Common myeloid progenitor, CD34-positive (primary cell): ENCODE measurements around the gene ARHGEF10L.

Experiments
- CTCF ChIA-PET: fragments of 350-600 bp; sonication (Branson Sonifier 250); formaldehyde crosslinking; loops from one replicate; lab custom pipeline; 2021; ENCODE audit warnings: antibody characterized with exemption; lab: Charles Lee
- POLR2A ChIA-PET: fragments of 350-600 bp; sonication (Branson Sonifier 250); formaldehyde crosslinking; loops from one replicate; lab custom pipeline; 2021; ENCODE audit warnings: antibody characterized with exemption; lab: Charles Lee
- DNase-seq, 3 donors: peaks; one replicate each; pipeline versions ENCODE4 v3.0.0 to v3.0.0-alpha.2; 2013
- H3K27ac ChIP-seq, 2 experiments: 1 replicate in 1 of 2; 2 replicates in 1 of 2; pipeline ENCODE4 v1.7.0; 2013; ENCODE audit warnings: inconsistent platforms in 2 of 2, low read length in 2 of 2, mild to moderate bottlenecking in 2 of 2, low read depth in 1 of 2, moderate library complexity in 1 of 2; ENCODE audit not compliant: severe bottlenecking in 2 of 2, insufficient read depth in 1 of 2, poor library complexity in 1 of 2
- H3K27me3 ChIP-seq, 5 experiments: replicated peaks in 2 of 5; 1 replicate in 3 of 5; 2 replicates in 2 of 5; pipeline versions ENCODE4 v1.6.1 to v1.7.0; 2013; ENCODE audit warnings: low read length in 4 of 5, mild to moderate bottlenecking in 2 of 5, moderate library complexity in 2 of 5, inconsistent platforms in 1 of 5; ENCODE audit not compliant: insufficient read depth in 5 of 5, control insufficient read depth in 4 of 5
- H3K36me3 ChIP-seq, 4 experiments: 1 replicate in 2 of 4; 2 replicates in 2 of 4; pipeline versions ENCODE4 v1.6.1 to v1.7.0; 2013; ENCODE audit warnings: low read length in 3 of 4, control low read depth in 1 of 4, mild to moderate bottlenecking in 1 of 4; ENCODE audit not compliant: control insufficient read depth in 4 of 4, insufficient read depth in 4 of 4
- H3K4me1 ChIP-seq, 4 experiments: 1 replicate in 3 of 4; 2 replicates in 1 of 4; pipeline versions ENCODE4 v1.6.1 to v1.7.1; 2013; ENCODE audit warnings: low read length in 3 of 4, mild to moderate bottlenecking in 3 of 4, control low read depth in 1 of 4, inconsistent platforms in 1 of 4, moderate library complexity in 1 of 4; ENCODE audit not compliant: control insufficient read depth in 4 of 4, insufficient read depth in 4 of 4; ENCODE audit errors: control extremely low read depth in 1 of 4
- H3K4me3 ChIP-seq, 7 experiments: 1 replicate in 4 of 7; 2 replicates in 3 of 7; pipeline versions ENCODE4 v1.5.1 to v1.7.0; 2013; ENCODE audit warnings: mild to moderate bottlenecking in 7 of 7, low read length in 6 of 7, moderate library complexity in 6 of 7, inconsistent platforms in 2 of 7, low read depth in 2 of 7, control low read depth in 1 of 7; ENCODE audit not compliant: insufficient read depth in 4 of 7, control insufficient read depth in 1 of 7; ENCODE audit errors: extremely low read depth in 1 of 7
- H3K9me3 ChIP-seq, 5 experiments: 1 replicate in 4 of 5; 2 replicates in 1 of 5; pipeline versions ENCODE4 v1.6.1 to v1.7.1; 2013; ENCODE audit warnings: low read length in 4 of 5, mild to moderate bottlenecking in 2 of 5, inconsistent platforms in 1 of 5, low read depth in 1 of 5, moderate library complexity in 1 of 5; ENCODE audit not compliant: control insufficient read depth in 4 of 5, insufficient read depth in 2 of 5; ENCODE audit errors: control extremely low read depth in 1 of 5
- WGBS: methylation state at CpG from one replicate; pipeline ENCODE4 v1.1.5; 2013; ENCODE audit not compliant: insufficient coverage; 5-methylcytosine and 5-hydroxymethylcytosine counted together

ARHGEF10L gene

DNA sequence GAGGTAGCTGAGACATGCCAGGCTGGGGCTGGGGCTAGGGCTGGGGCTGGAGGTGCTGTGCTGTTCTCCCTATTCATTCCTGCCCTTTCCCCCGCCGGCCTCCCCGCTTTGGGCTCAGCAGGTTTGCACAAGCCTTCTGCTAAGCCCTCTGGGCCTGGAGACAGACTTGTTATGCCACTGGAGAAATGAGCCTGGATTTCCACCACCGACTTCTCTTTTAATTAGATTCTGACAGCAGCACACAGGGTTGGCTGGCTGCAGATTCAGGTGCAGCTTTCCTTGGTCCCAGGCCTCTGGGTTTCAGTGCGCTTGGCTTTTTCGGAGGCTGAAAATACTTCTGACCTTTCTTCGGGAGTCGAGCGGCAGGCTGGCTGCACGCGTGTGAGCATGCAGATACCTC is 144.1 kb downstream of the ARHGEF10L start:
- WGBS = 90% methylated on average over 11 of the region's 11 CpGs

DNA sequence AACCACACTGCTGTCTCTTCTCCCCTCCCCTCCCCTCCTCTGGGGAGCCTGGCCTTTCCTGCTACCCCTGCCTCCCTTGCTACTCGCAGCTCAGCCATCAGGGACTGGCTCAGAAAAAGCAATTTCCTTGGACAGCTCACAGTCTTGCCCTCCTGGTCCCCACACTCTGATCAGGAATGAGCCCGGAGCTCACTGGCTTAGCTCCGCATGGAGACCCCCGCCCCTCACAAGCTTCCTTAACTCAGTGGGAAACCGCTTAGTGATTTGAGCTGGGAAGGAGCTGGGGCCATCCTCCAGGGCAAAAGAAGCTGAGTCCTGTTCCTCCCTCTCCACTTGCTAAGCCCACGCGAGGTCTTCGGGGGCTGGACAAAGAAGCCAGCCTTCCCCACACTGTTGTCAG is 145.3 kb downstream of the ARHGEF10L start:
- H3K27ac ChIP-seq = no peak overlapping the region
- 80% methylated on average over 7 of the region's 8 CpGs for WGBS
- CTCF ChIA-PET = interaction anchor here (0.6 to 1.4 kb wide), 2 partner anchors 17 to 36 kb away, joined by 3 read pairs; no protein-coding TSS in a partner anchor

More for the DNA sequence above, 144.1 kb downstream of the ARHGEF10L start:
- Histone ChIP-seq H3K27me3 (peaks cover 0 to 5% (median 2%) of the 10 kb centered on the region in 5 experiments), H3K27ac (no peak overlapping the region), H3K4me3 (no peak overlapping the region), H3K9me3 (no peaks in the 10 kb centered on the region), H3K4me1 (no peaks in the 10 kb centered on the region), H3K36me3 (no peaks in the 10 kb centered on the region)
- POLR2A ChIA-PET = no interaction called here
- CTCF ChIA-PET = no interaction called here
- no peak for DNase-seq

DNA sequence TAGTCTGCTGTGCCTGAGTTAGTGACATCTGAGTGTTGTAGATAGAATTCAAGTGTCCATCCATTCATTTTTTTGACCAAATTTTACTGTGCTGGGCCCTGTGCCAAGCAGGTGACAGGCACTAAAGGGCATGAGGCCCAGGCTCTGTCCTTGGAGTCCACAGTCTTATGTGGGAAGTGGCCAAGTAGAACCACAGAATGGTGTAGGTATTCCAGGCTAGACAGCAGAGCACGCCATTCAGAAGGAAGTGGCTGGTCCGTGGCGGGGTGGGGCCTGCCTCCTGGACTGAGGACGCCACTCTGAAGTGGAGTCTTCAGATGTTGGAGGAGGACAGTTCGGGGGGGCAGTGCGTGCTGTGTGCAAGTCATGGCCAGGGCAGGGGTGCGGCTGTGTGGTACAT is 146.8 kb downstream of the ARHGEF10L start:
- Histone ChIP-seq H3K27ac (no peak overlapping the region), H3K9me3 (no peaks in the 10 kb centered on the region), H3K27me3 (peaks cover 0 to 7% (median 0%) of the 10 kb centered on the region in 5 experiments), H3K4me1 (peaks cover 0 to 4% (median 1%) of the 10 kb centered on the region in 4 experiments), H3K36me3 (no peaks in the 10 kb centered on the region), H3K4me3 (no peak overlapping the region)
- ChIA-PET POLR2A (no interaction called here), CTCF (interaction anchor here (1.3 kb wide), 1 partner anchor 24 kb away, joined by 3 read pairs; no protein-coding TSS in a partner anchor)
- no peak for DNase-seq
- WGBS = 70% methylated on average over 6 of the region's 7 CpGs

More for the DNA sequence above, 145.3 kb downstream of the ARHGEF10L start:
- H3K36me3 ChIP-seq = no peaks in the 10 kb centered on the region
- H3K9me3 ChIP-seq = no peaks in the 10 kb centered on the region
- POLR2A ChIA-PET = no interaction called here
- peaks cover 0 to 5% (median 2%) of the 10 kb centered on the region in 5 experiments for H3K27me3 ChIP-seq
- H3K4me1 ChIP-seq = no peaks in the 10 kb centered on the region
- DNase-seq = no peak
- no peak overlapping the region for H3K4me3 ChIP-seq

DNA sequence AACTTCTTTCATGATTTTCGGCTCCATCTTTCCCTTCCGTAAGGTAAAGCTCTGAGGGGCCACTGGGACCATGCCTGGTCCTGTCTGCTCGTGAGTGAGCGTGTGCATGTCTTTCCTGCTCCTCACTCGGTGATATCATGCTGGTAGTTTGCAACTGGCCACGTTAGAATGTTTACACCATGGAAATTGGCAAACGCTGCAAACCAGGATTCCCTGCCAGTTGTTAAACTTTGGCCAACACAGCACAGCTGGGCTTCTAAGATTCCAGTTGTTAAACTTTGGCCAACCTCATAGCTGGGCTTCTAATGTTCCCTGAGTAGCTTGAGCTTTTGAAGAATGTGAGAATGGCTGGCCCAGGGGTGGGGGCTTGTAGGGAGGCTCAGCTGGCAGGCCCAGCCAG is 147.6 kb downstream of the ARHGEF10L start:
- H3K4me1 ChIP-seq = peaks cover 0 to 5% (median 1%) of the 10 kb centered on the region in 4 experiments
- CTCF ChIA-PET = interaction anchor here (1.3 kb wide), 1 partner anchor 25 kb away, joined by 3 read pairs; no protein-coding TSS in a partner anchor

DNA sequence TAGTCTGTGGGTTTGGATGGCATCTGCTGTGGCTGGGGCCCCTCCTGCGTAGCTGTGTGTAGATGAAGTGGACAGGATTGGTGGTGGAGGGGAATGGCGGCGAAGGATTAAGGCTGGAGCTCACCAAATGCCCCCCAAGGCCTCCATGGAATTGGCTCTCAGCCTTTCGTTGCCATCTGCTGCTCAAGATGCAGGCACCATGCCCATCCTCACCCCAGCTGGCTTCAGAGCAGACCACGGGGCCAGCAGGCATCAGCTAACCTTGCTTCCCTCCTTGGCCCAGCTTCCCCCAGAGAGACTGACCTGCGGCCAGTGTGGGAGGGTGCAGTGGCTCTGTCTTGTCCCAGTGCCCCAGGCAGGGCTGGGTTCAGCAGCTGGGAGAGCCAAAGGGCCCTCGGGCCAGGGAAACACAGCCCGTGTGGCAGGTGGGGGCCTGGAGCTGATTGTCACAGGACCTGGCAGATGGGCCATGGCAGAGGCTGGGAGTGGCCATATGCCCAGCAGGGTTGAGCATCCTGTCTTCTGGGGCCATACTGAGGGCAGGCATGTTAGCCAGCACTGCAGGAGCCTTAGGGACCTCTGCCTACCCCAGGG is 148.8 kb downstream of the ARHGEF10L start:
- no peak overlapping the region for H3K27ac ChIP-seq
- H3K27me3 ChIP-seq = peaks cover 0 to 2% (median 0%) of the 10 kb centered on the region in 5 experiments
- ChIA-PET POLR2A (no interaction called here), CTCF (no interaction called here)
- no peak overlapping the region for H3K4me3 ChIP-seq
- WGBS = 93% methylated on average over 4 of the region's 8 CpGs
- DNase-seq = no peak
- H3K36me3 ChIP-seq = no peaks in the 10 kb centered on the region
- H3K4me1 ChIP-seq = peaks cover 0 to 5% (median 1%) of the 10 kb centered on the region in 4 experiments
- no peaks in the 10 kb centered on the region for H3K9me3 ChIP-seq

More for the DNA sequence above, 147.6 kb downstream of the ARHGEF10L start:
- no peak for DNase-seq
- Histone ChIP-seq H3K9me3 (no peaks in the 10 kb centered on the region), H3K4me3 (no peak overlapping the region), H3K27me3 (peaks cover 0 to 6% (median 0%) of the 10 kb centered on the region in 5 experiments), H3K36me3 (no peaks in the 10 kb centered on the region), H3K27ac (no peak overlapping the region)
- POLR2A ChIA-PET = no interaction called here
- WGBS = 88% methylated on average over 7 of the region's 7 CpGs

DNA sequence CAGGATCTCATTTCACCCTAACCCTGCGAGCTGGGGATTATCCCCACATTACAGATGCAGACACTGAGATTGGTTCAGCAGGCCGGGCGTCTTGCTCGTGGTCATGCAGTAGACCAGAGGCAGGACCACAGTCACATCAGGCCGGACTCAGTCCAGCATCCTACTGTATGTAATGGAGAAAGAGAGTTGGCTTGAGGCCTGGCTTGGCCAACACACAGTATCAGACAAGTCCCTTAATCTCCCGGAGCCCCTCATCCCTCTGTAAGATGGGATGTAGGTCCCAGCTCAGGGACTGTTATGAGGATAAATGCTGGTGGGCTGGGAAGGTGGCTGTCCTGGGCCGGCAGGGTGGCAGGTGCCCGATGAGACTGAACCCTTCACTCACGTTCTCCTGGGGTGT is 149.5 kb downstream of the ARHGEF10L start:
- no peaks in the 10 kb centered on the region for H3K9me3 ChIP-seq
- no peaks in the 10 kb centered on the region for H3K36me3 ChIP-seq
- peaks cover 0 to 5% (median 1%) of the 10 kb centered on the region in 4 experiments for H3K4me1 ChIP-seq
- no peak overlapping the region for H3K27ac ChIP-seq
- WGBS = 100% methylated on average over 4 of the region's 9 CpGs
- ChIA-PET CTCF (no interaction called here), POLR2A (no interaction called here)
- H3K27me3 ChIP-seq = peaks cover 0 to 2% (median 0%) of the 10 kb centered on the region in 5 experiments
- no peak overlapping the region for H3K4me3 ChIP-seq
- no peak for DNase-seq

DNA sequence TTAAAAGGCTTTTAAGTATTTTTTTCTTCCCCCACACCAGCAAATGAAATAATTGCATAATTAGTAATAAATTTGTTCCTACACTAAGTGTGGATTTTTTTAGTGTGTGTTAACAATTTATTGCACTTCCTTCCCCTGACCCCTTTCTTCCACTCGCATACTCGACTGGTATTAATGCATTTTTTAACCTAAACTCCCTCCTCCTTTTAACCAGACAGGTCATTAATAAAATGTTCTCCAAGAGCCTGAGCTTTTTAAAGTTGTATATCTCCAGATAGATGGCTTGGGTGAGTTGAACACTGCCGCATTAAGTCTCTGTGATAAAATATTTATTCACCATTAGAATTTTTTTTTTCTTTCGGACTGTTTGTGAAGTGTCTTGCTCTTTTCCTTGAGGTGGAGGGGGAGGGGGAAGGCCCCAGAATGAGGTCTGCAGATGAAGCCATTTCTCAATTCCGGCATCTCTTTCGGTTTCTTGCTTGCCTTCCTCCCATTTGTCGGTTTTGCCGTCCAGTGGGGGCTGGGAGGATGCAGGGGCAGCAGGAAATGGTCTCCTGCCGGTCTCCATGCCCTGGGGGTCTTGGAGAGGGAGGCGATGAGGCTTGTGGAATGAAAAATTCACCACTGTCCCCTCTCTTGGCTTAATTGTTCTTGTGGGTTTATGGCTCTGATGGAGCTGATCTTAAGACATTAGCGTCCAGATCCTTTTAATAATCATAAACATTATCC is 151.6 kb downstream of the ARHGEF10L start:
- no peak overlapping the region for H3K27ac ChIP-seq
- ChIA-PET CTCF (interaction anchor here (0.6 kb wide), 1 partner anchor 1904 kb away, joined by 4 read pairs; no protein-coding TSS in a partner anchor), POLR2A (interaction anchor here (0.6 kb wide), 1 partner anchor 84 kb away, joined by 5 read pairs; no protein-coding TSS in a partner anchor)
- no peaks in the 10 kb centered on the region for H3K9me3 ChIP-seq
- no peak for DNase-seq
- H3K4me3 ChIP-seq = no peak overlapping the region
- H3K27me3 ChIP-seq = peaks cover 0 to 2% (median 0%) of the 10 kb centered on the region in 5 experiments
- H3K36me3 ChIP-seq = no peaks in the 10 kb centered on the region
- H3K4me1 ChIP-seq = peaks cover 0 to 5% (median 1%) of the 10 kb centered on the region in 4 experiments
- 5% methylated on average over 4 of the region's 11 CpGs for WGBS
